ENCODE measurements around the gene CXCR3.
"Not testable (repeated sequence)": the region's sequence is repeated elsewhere in the genome, so short reads cannot be mapped to it uniquely, and the experiment has no call there.

The CXCR3 gene

DNA sequence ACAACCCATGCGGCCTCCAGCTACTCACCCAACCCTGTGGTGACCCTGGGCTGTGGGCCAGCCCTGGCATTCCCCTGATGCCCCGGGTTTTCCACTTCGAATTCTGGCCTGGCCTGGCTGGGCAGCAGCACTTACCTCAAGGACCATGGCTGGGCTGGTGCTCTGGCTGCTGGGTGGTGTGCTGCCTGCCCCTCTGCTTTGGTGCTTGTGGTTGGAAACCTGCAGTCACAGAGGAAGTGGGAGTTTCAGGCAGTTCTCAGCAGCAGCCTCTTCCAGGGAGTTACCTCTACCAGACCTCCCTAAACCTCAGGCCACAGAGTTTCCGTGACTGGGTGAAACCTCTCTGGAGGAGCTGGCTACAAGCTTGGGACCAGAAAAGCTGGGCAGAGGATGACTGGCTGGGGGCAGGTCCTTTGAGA is at the start of gene CXCR3:
Gene CXCR3 (minus strand): TSS at position 209 of the 419 bp plus-strand sequence. CDS start 62 bp downstream, at position 147.
- no peak for DNase-seq (ENCODE audit: low read depth)

DNA sequence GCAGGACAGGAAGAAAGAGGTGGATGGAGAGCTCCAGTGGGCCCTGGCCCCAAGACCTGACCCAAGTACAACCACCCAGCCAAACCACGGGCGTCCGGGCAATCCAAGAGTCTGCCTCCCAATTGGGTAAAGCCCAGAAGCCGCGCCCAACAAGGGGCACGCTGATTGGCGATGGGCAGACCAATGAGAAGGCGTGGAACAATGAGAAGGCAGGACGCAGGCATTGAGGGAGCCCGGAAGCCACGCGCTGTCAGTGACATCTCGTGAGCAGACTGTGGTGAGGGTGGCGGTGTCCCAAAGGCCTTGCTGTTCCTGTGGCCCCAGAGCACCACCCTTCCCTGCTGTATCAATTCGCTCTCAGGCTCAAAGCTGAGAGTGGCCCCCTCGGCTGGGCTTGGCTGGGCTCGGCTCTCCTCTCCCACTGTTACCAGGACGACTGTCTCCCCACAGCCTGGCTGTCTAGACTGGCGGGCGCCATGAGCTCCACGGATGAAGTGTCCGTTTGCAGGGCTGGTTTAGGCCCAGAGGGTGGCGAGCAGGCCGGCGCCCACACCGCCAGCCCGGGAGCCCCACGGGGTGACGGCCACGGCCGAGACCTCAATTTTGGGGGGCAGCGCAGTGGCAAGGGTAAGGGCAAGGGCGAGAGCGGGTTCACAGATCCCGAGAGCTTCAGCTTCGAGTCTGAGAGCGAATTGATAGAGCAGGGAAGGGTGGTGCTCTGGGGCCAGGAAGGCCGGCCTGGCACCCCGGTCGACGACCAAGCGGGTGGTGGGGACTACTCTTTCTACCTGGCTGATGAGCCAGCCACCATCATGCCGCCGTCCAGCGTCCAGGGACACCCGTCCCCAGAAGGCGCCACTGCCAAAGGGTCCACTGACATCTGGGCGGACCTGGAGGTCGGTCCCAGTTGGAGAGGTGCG is 49.3 kb upstream of the CXCR3 start, which contains the start of gene LOC101059915:
Gene LOC101059915 (plus strand): TSS at position 219 of the 920 bp plus-strand sequence.
- no peak for DNase-seq (ENCODE audit: low read depth)

DNA sequence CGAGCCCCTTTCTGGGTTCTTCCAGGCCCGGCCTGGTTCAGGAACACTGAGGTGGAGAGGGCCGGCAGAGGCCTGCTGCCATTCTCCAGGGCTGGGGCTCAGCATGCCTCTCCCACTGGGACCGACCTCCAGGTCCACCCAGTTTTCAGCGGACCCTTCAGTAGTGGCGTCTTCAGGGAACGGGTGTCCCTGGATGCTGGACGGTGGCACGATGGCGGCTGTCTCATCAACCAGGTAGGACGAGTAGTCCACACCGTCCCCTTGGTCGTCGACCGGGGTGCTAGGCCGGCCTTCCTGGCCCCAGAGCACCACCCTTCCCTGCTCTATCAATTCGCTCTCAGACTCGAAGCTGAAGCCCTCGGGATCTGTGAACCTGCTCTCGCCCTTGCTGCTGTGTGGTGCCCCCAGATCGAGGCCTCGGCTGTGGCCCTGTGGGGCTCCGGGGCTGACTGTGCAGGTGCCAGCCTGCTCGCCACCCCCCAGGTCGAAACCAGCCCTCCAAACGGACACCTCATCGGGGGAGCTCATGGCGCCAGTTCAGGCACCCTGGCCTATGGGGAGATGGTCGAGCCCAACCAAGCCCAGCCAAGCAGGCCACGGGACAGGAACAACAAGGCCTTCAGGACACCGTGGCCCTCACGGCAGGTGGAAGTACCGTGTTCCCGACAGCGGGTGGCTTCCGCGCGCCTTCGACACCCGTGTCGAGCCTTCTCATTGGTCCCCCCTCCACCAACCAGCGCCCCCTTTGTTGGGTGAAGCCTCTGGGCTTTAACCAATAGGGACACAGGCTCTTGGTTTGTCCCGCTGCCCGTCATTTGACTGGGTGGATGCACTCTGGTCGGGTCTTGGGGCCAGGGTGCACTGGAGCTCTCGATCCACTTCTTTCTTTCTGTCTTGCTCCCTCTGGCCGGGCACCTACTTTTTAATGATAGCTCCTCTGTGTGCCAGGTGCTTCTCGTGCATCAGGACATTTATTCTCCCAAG is 48.2 kb upstream of the CXCR3 start:
- no peak for DNase-seq (ENCODE audit: low read depth)

DNA sequence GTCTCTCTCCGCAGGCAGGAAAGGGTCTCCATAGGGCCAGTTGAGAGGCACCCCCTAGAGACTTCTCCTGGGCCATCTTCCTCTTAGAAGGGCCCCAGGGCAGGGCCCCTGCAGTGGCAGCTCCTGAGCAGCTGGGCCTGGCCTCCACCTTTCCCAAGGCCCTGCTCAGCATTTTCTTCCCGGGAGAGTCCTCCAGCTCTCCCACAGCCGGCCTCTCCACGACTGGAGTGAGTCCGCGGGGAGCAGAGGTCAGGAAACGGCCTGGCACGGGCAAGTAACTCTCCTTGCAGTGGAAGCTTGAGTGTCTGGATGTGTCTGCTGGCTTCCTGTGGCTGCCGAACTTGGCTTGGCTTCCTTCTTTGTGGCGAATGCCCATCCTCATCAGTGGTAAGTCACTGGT is 47.4 kb upstream of the CXCR3 start:
- DNase-seq (ENCODE audit: low read depth) = no peak

DNA sequence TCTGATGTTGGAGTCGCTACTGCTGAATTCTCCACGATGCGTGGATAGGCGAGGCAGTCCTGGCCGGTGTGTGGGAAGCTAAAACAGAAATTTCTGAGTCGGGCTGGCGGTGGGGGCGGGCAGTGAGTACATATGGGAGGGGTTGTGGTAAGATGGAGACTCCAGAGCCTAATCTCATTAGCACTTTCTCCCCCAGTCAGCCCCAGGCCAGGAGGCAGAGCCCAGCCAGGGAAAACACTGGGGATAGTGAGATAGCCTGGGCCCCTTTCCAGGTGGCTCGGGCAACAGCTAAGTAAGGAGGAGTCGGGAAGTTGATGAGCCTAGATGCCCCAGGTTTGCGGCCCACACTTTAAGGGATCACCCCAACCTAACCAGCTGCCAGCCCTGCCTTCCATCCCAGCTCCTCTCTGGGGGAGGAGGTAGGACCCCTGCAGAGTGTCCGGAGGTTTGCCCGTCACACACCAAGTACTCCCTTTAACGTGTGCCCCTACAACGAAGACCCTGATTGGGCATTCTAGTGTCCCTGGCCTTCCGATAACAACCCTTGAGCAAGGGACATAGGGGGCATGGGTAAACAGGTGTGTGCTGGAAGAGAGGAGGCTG is 46.7 kb upstream of the CXCR3 start:
- no peak for DNase-seq (ENCODE audit: low read depth)

DNA sequence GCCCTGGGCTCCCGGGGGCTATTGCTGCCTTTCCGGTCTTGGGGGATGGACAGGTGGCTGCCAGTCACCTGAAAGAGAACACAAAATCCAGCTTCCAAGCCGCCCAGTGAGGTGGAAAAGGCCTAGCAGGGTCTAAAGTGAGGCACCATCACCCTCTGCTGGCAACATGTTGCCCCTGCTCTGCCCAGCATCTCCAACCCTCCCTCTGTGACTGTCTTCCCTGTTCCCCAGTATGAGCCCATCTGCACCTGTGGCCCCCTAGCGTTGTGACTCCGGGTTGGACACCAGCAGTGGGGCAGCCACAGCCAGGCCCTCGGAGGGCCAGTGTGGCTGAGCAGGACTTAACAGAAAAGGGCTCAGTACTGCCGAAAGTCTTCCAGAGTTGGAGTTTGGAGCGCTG is 45.9 kb upstream of the CXCR3 start:
- not testable (repeated sequence) for DNase-seq (ENCODE audit: low read depth)

DNA sequence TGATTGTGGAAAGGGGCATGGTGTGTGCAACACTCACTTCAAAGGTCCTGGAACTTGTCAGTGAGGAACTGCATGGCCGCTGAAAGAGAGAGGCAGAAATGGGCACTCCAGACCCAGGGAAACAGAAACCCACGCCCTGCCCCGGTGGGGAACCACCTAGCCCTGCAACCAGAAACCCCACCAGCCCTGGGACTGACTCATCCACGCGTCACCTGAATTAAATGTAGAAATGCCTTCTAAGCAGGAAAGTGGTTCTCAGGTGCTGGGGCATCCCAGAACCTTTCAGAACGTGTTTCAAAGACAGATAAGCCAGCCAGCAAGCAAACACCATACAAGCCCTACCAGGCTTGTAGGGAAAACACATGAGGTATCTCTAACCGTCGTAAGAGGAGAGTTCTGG is 44.9 kb upstream of the CXCR3 start:
- DNase-seq (ENCODE audit: low read depth) = not testable (repeated sequence)

DNA sequence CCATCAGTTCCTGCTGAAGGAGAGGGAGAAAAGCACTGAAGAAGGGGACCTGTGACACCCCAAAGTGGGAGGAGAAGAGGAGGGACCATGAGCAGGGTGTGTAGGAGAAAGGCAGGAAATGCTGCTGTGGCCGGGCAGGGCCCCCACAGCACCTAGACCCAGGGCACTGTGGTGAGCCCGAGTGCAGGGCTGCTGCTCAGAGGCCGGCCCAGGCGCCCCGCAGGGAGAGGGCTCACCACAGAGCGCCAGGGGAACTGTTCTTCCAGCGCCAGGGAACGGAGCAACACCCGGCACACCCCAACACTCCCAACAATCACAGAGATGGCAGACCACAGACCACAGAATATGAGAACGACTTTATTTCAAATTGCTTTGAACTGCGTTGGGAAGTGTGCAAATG is 44.3 kb upstream of the CXCR3 start:
- not testable (repeated sequence) for DNase-seq (ENCODE audit: low read depth)

DNA sequence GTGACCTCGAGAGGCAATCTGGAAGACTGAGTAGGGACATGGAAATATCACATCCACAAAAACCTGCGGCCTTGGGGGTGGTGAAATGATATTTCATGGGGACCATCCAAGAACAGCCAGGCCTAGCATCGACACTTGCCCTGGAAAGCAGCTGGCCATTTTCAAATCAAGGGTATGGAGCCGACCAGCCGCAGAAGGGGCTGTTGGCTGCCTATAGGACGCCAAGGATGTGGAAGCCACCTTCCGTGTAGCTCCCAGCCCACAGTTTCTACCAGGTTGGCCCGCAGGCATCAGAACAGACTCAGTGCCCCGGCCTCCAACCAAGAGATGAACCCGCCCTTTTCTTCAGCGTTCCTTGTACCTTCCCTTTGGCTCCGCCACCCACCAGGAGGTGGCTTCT is 43.6 kb upstream of the CXCR3 start:
- no peak for DNase-seq (ENCODE audit: low read depth)

DNA sequence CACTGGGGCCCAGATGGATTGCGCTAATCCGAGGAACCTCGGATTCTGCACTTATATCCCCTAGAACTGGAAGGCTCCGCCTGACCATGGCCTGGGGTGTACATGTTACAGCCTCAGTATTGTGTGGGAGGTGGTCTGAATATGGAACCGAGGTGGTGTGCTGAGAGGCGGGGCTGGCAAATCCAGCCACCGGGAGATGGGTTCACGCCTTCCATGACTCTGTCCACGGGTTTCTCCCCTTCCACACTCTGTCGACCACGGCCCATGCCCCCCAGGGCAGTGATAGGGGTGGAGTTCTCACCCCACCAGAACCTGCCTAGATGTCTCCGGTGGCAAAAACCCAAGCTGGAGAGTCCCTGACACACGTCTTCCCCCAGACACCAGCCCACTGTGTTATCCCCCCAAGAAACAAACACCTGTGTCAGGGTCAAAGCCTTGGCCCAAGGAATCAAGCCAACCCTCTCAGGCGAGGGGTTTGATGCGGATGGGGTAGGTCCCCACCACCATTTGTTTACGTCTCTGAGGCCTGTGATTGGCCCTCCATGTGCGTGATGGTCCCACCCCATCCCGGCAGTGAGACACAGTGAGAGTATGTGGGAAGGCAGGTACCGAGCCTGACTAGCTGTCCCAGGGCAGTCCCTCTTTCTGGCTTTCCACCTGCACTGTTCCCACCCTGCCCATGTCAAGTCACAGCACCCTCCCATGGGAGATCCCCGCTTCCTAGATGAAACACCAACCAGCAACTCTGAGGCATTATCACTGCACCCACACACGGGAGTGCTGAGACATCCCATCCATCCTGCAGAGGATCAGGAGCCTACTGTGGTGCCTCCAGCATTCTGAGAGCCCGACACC is 42.5 kb upstream of the CXCR3 start:
- DNase-seq (ENCODE audit: low read depth) = no peak

DNA sequence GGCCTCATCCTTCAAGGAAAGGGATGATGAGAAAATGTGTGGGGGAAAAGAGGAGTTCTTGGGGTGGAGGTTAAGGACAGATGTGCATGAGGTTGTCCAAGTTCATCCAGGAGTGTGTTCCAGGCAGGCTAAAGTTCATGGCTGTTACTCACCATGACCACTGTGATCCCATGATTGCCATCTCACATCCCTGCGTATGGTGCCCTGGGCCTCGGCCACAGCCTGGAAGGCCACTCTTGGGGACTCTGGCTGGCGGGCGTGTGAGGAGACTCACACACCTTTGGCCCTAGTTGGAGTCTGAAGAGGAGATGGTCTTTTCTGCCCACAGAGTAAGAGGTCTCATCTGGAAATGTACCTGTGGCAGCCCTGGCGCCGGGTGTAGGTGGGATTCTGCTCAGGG is 41.6 kb upstream of the CXCR3 start:
- no peak for DNase-seq (ENCODE audit: low read depth)

DNA sequence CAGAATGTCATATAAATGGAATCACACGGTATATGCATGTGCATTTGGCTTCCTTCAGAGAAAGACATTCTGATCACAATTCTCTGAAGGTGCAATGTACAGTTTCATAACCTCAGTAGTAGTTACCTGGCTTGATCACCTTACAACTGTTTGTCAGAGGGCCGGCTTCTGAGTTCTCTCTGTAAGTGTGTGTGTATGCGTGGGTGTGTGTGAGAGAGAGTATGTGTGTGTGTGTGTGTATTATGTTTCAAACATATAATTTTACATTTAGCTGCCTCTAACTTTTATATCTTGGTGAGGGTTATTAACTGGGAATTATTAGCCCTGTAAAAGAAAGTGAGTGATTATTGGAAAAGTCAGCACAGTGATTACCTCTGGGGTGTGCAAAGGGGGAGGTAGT is 41.0 kb upstream of the CXCR3 start:
- DNase-seq (ENCODE audit: low read depth) = no peak

DNA sequence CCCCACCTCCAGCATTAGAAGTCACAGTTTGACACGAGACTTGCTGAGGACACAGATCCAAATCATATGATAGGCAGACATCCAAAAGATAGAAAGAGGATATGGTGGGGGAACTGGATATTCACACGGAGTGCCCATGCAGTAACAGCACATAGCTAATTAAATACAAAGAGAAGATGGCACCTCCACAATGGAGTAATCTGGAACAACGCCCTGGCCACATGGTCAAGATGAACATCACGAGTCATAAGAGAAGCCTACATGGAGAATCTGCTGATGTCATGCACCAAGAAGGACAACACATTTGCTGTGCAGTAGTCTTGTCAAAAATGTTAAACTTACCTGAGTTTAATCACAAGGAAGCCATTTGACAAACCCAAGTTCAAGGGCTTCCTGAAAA is 39.0 kb upstream of the CXCR3 start:
- DNase-seq (ENCODE audit: low read depth) = no peak

DNA sequence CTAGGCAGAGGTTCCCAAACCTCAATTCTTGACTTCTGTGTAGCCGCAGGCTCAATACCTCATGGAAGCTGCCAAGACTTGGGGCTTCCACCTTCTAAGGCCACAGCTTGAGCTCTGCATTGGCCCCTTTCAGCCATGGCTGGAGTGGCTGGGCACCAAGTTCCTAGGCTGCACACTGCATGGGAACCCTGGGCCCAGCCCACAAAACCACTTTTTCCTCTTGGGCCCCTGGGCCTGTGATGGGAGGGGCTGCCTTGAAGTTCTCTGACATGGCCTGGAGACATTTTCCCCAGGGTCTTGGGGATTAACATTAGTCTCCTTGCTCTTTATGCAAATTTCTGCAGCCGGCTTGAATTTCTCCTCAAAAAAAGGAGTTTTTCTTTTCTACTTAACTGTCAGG is 35.0 kb upstream of the CXCR3 start:
- no peak for DNase-seq (ENCODE audit: low read depth)

DNA sequence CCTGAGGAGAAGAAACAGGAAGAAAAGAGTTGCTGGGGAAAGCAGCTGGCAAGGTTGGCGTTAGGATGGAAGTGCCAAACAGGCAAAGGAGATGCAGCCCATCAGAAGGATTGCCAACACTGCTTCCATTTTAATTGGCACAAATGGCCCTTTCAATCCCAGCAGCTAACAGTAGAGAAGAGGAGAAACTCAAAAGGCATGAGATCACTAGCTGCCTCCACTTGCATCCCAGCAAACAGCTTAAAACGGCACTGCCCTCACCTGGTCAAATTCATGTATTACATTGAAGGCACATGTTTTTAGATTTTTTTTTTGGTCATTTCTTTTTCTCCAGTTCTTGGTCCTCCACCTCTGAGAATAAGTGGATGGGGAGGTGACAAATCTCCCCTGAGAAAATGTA is 34.1 kb upstream of the CXCR3 start:
- peak; percentile 55 for DNase-seq (ENCODE audit: low read depth)

DNA sequence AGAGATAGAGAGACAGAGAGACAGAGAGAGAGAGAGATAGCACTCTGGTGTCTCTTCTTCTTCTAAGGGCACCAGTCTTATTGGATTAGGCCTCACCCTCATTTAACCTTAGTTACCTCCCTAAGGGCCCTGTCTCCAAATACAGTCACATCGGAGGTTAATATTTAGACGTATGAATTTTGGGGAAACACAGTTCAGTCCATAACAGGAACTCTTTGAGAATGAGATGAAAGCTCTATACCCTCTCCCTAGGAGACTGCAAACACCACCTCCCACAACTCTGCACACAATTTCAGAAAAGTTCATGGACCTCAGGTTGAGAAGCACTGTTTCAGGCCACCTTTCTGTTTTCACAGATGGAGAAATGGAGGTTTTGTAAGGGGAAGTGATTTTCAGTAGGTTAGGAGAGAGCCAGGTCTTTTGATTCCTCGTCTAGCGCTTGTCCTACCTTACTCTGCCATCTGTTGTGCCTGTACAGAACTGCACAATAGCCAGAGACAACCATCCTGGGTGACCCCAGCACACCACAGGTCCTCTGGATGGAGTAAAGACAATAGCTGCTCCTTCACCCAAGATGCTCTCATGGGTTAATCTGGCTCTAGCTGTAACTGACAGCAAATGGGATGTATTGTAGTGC is 32.1 kb upstream of the CXCR3 start:
- no peak for DNase-seq (ENCODE audit: low read depth)

DNA sequence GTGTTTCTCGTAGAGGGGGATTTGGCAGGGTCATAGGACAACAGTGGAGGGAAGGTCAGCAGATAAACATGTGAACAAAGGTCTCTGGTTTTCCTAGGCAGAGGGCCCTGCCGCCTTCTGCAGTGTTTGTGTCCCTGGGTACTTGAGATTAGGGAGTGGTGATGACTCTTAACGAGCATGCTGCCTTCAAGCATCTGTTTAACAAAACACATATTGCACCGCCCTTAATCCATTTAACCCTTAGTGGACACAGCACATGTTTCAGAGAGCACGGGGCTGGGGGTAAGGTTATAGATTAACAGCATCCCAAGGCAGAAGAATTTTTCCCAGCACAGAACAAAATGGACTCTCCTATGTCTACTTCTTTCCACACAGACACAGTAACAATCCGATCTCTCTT is 26.1 kb upstream of the CXCR3 start:
- not testable (repeated sequence) for DNase-seq (ENCODE audit: low read depth)

DNA sequence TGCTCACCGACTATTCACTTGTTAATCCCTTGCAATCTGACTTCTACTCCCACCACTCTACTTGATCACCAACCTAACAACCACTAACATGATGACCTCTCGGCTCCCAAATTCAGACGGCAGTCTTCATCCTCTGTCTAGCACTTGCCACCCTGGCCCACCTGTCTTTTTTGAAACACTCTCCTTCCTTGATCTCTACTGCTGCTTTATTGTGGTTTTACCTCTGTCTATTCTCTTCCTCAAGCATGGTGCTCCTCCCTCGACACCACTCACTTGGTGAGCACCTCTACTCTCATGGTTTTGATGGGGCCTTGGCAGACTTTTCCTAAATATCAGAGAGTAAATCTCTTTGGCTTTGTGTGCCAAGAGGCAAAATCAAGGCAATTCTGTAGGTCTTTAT is 21.7 kb upstream of the CXCR3 start:
- no peak for DNase-seq (ENCODE audit: low read depth)

DNA sequence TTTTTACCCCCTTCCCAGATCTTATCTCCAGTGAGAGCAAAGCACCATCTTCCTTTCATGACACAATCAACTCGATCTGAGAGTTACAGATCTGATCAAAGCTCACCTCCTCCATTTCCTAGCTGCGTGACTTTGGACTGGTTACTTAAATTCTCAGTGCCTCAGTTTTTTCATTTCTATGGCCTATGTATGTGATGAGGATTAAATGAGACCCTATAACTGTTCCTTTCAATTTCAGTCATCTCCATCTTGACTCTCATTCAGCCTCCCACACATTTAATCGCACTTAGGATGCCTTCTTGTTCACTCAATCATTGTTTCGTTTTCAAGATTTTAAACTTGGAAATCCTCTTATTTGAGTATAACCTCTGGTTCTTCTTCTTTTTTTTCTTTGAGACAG is 20.1 kb upstream of the CXCR3 start:
- DNase-seq (ENCODE audit: low read depth) = no peak

DNA sequence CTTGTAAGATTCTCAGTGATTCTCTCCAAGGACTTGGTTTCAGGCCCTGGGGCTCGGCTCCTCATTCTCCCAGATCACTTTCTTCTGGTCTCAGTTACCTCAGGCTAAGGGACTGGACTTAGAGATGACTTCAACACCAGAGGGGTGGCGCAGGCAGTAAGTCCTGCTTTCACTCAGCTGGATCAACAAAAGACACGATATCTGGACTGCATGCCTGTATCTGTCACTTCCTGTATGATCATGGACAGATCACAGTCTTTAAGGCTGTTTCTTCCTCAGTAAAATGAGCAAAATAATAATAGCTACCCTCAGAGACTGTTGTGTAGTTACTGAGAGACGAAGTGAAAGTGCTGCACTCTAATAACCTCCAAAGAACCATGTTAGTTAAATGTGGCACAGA is 19.5 kb upstream of the CXCR3 start:
- peak; percentile 64 for DNase-seq (ENCODE audit: low read depth)

DNA sequence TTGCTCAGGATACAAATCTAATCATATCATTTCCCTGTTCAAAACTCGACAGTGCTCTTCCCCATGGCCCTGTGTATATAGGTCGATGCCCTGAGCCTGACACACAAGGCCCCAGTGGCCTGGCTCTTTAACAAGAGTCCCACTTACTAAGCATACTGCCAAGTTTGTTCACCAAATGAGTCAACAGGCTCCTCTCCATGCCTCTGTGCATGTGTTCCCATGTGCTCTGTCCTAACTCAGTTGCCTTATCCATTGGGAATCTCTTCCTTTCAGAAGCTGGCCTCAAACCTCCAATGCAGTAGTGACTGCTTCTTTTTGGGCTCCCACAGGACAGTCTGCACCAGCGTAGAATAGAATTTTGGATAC is 18.9 kb upstream of the CXCR3 start:
- DNase-seq (ENCODE audit: low read depth) = peak; percentile 21

Measured in iris pigment epithelial cell (primary cell).